Cardiac muscle cell (in vitro differentiated cells and primary cell): Measurements from ENCODE around the gene HSF5. TPM values are rescaled to one million over a fixed set of nuclear protein-coding genes. Genes with fewer than 3 reads are reported as not detected.

ENCODE experiments used
- DNase-seq, 2 donors: peaks; one replicate each; pipeline versions ENCODE4 v3.0.0 to v3.0.0-alpha.2; 2010 to 2017; ENCODE audit warnings: low read depth in 1 of 2, low spot score in 1 of 2
- H3K27ac ChIP-seq: fragments of 200-600 bp; sonication (generic); 2 replicates; pipeline ENCODE4 v1.5.1; 2016
- H3K27me3 ChIP-seq: fragments of 200-600 bp; sonication (generic); 2 replicates; pipeline ENCODE4 v1.6.0; 2016; ENCODE audit warnings: control low read depth
- H3K36me3 ChIP-seq: fragments of 200-600 bp; sonication (generic); 2 replicates; pipeline ENCODE4 v1.5.1; 2016; ENCODE audit warnings: control low read depth
- H3K4me1 ChIP-seq: fragments of 200-600 bp; sonication (generic); 2 replicates; pipeline ENCODE4 v1.8.1; 2017; ENCODE audit warnings: low read depth, mild to moderate bottlenecking, mixed run types
- H3K4me3 ChIP-seq: fragments of 200-600 bp; sonication (generic); 2 replicates; pipeline ENCODE4 v1.5.1; 2016; ENCODE audit warnings: mild to moderate bottlenecking
- H3K9me3 ChIP-seq: fragments of 200-600 bp; sonication (generic); 2 replicates; pipeline ENCODE4 v1.5.1; 2017; ENCODE audit warnings: low read depth, mild to moderate bottlenecking, control low read depth
- CTCF ChIP-seq: IDR thresholded peaks from 2 replicates; pipeline ENCODE4 v1.5.1; 2012; ENCODE audit warnings: low read depth, mild to moderate bottlenecking, low read length
- polyA plus RNA-seq: library from polyadenylated mRNA; unstranded; fragments of >200 nt; fragmentation: Nextera tagmentation; extraction: Ambion mirVana; gene quantifications from 2 replicates; pipeline ENCODE4 v1.2.1, GENCODE V29; 2016
- total RNA-seq: library from RNA; depleted of rRNA; stranded (reverse); fragments of >200 nt; gene quantifications from 2 replicates; pipeline ENCODE4 v1.2.3, GENCODE V29; 2016

The HSF5 gene
- total RNA-seq (0.03 and 0.07 TPM in 2 replicates), polyA plus RNA-seq (not detected in 2 replicates)

- Histone ChIP-seq H3K4me1 (peaks cover 3% of the 10 kb centered on the region), H3K9me3 (no peaks in the 10 kb centered on the region), H3K4me3 (no peak within 1 kb of the TSS), H3K36me3 (peaks cover 25% of the 10 kb centered on the region), H3K27ac (no peak within 1 kb of the TSS), H3K27me3 (no peaks in the 10 kb centered on the region)
- DNase-seq = peak in 1 of 2 donors; percentile 47
- peak; percentile 39 for TF ChIP-seq CTCF
These were observed at the start of gene HSF5 for GRCh38 chr17:58487589-58488427. Gene HSF5 (minus strand): TSS chr17:58488408. CDS start chr17:58488274, 134 bp downstream.

- peaks cover 23% of the 10 kb centered on the region for H3K4me1 ChIP-seq
- no peak for DNase-seq
- TF ChIP-seq CTCF = no peak
These were observed 49.1 kb upstream of the HSF5 start for GRCh38 chr17:58537266-58537665.

GRCh38 chr17:58536542-58536941, 48.3 kb upstream of the HSF5 start:
- H3K9me3 ChIP-seq = no peaks in the 10 kb centered on the region
- H3K4me1 ChIP-seq = peaks cover 23% of the 10 kb centered on the region
- no peak for TF ChIP-seq CTCF
- no peak overlapping the region for H3K4me3 ChIP-seq
- H3K36me3 ChIP-seq = no peaks in the 10 kb centered on the region
- peaks cover 5% of the 10 kb centered on the region for H3K27me3 ChIP-seq
- DNase-seq = no peak
- no peak overlapping the region for H3K27ac ChIP-seq

More at GRCh38 chr17:58537266-58537665, 49.1 kb upstream of the HSF5 start:
- Histone ChIP-seq H3K27ac (no peak overlapping the region), H3K27me3 (peaks cover 5% of the 10 kb centered on the region), H3K9me3 (no peaks in the 10 kb centered on the region), H3K36me3 (no peaks in the 10 kb centered on the region), H3K4me3 (no peak overlapping the region)

- Histone ChIP-seq H3K27me3 (peaks cover 6% of the 10 kb centered on the region), H3K4me3 (no peak overlapping the region), H3K27ac (no peak overlapping the region), H3K36me3 (no peaks in the 10 kb centered on the region), H3K9me3 (no peaks in the 10 kb centered on the region), H3K4me1 (peaks cover 23% of the 10 kb centered on the region)
- peak in 1 of 2 donors; percentile 43 for DNase-seq
- no peak for TF ChIP-seq CTCF
These were observed 47.2 kb upstream of the HSF5 start for GRCh38 chr17:58535431-58535830.

- Histone ChIP-seq H3K4me3 (no peak overlapping the region), H3K27me3 (peaks cover 9% of the 10 kb centered on the region), H3K36me3 (no peaks in the 10 kb centered on the region), H3K27ac (no peak overlapping the region), H3K9me3 (no peaks in the 10 kb centered on the region), H3K4me1 (peaks cover 20% of the 10 kb centered on the region)
- TF ChIP-seq CTCF = no peak
- peak in 1 of 2 donors; percentile 67 for DNase-seq
These were observed 46.8 kb upstream of the HSF5 start for GRCh38 chr17:58534901-58535421.
